NCI-H446 (cell line): ENCODE measurements around the gene PDCL2.
"Not testable (repeated sequence)": the region's sequence is repeated elsewhere in the genome, so short reads cannot be mapped to it uniquely, and the experiment has no call there.

Experiments used
- DNase-seq, 2 experiments: peaks; one replicate each; lab custom pipeline; 2025; lab: John Stamatoyannopoulos, UW

Gene PDCL2

DNA sequence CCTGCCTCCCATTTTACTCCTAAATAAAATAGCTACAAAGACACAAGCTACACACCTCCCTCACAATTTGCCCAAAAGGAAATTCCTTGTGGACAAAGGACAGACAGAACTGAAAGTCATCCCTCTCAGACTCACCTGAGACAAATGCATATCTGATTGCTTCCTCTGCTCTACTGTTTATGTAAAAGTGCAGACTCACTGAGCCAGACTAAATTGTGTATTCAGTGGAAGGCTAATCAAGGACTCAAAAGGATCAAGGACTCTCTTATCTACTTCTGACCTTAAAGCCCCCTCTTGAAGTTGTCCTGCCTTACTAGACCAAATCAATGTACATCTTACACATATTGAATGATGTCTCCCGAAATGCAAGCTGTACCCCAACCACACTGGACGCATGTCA, 3.9 kb downstream of the PDCL2 start:
- no peak for DNase-seq

DNA sequence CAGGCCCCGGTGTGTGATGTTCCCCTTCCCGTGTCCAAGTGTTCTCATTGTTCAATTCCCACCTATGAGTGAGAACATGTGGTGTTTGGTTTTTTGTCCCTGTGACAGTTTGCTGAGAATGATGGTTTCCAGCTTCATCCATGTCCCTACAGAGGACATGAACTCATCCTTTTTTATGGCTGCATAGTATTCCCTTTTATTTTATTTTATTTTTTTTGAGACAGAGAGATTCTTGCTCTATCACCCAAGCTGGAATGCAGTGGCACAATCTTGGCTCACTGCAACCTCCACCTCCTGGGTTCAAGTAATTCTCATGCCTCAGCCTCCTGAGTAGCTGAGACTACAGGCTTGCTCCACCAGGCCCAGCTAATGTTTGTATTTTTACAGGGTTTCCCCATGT, 9.3 kb downstream of the PDCL2 start:
- not testable (repeated sequence) for DNase-seq

DNA sequence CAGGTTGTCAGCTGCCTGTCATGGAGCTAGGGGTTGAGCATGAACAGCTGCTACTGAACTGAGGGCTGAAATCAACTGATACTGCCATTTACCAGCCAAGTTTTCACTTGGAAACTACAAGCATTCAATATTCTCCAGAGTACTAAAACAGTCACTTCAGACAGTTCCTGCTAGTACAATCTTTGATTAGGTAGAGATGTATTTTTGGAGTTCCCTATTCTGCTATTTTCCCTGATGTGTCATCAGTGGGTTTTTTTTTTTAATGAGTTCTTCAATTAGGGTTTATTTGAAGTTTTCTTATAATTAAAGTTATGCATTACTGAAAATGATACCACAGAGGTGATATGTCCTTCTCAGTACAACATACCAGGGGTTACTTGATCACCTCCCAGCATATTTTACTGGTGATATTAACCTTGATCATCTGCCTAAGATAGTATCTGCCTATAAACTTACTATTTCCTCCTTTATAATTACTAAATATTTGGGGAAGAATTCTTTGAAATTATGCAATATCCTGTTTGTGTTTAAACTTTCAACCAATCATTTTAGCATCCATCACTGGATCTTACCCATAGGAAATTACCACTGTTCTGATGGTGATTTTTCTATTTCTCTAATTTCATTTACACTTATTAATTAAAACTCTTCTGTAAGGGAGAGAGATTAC, 13.6 kb downstream of the PDCL2 start:
- DNase-seq, result no peak

DNA sequence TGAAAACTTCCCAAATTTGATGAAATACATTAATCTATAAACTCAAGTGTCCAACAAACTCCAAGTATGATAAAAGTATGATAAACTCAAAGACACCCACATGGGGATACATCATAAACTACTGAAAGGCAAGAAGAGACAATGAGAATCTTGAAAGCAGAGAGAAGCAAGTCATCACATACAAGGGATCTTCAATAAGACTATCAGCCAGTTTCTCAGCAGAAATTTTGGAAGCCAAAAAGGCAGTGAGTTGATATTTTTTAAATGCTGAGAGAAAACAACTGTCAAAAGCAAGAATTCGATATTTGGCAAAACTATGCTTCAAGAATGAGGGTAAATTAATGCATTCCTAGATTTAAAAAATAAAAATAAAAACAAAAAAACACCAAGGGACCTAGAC, 16.5 kb downstream of the PDCL2 start:
- no peak for DNase-seq

DNA sequence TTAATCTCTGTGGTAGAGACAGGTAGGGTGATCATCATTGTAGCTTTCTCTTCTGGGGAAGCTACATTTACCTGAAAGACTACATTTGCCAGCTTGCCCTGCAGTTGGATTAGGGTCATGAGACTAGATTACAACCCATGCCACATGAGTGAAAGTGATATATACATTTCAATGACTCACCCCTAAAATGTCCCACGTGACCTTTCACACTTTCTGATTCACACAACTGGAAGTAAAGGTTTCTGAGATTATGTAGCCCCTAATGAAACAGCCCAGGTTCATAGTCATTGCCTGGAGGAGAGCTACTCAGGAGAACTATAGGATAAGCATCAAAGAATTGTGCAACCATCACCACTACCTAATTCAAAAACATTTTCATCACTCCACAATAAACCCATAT, 17.8 kb downstream of the PDCL2 start:
- DNase-seq, result no peak

DNA sequence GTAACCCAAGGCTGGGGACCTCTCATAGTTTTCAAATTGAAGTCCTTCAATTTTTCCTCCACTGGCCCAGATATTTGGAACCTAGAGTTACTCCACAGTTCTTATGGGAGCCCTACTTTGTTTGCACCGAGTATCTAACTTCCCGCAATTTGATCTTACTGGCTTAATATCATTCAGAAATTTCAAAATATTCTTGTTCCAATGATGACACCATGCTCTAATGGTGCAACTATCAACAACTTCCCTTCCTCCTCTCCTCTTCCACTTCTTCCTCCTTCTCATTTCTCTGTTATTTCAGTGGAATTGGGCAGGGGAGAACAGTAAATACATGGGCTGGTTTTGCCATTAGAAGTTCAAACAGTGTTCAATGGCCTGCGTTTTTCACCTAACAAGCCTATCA, 20.2 kb downstream of the PDCL2 start:
- DNase-seq, result no peak

DNA sequence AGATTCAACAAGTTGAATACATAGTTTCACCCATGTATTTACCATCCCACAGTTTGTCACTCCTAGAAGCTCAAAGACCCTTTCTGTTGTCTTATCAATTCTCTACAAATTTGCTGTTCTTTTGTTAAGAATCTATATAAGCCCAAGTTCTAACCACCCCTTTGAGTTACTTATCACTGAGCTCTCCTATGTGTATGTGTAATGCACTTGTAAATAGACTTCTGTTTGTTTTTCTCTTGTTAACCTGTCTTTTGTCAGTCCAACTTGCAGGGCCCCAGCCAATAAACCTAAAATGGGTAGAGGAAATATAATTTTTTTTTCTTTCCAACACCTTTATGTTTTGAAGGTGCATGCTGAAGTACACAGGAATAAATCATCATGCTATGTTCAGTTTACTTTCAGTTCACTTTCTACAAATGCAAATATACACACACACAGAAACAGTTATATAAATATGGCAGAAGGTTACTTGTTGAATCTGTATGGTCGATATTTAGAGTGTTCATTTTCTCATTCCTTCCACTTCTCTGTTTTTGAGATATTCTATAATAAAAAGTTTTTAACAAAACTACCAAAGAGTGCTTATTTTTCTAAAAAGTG, 23.0 kb downstream of the PDCL2 start:
- no peak for DNase-seq

DNA sequence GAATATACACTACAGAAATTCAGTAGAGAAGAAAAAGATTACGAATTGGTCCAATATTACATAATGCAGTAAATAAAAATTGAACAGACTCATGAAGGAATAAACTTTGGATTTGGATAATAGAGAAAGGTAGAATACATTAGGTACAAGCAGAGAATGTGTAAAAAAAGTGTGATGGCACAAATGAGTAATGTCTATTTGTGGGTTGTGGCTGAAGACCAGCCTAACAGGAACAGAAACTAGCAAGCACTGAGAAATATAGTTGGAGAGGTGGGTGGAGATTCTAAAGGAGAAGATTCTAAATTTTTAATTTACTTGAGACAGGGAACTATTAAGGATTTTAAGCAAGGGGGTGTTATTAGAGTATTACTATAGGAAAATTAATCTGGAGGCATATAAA, 30.2 kb downstream of the PDCL2 start:
- no peak for DNase-seq

DNA sequence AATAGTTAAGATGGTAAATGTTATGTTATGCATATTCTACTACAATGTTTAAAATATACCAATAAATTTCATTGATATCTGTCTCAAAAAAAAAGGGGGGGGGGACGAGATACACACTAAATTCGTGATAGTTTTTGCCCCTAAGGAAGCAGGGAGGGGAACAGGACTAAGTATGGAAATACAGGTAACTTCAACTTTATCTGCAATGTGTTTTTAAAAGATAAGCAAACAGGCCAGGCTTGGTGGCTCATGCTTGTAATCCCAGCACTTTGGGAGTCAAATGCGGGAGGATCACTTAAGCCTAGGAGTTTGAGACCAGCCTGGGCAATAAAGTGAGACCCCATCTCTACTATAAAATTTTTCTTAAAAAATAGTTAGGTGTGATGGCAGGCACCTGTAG, 31.9 kb downstream of the PDCL2 start:
- no peak for DNase-seq

DNA sequence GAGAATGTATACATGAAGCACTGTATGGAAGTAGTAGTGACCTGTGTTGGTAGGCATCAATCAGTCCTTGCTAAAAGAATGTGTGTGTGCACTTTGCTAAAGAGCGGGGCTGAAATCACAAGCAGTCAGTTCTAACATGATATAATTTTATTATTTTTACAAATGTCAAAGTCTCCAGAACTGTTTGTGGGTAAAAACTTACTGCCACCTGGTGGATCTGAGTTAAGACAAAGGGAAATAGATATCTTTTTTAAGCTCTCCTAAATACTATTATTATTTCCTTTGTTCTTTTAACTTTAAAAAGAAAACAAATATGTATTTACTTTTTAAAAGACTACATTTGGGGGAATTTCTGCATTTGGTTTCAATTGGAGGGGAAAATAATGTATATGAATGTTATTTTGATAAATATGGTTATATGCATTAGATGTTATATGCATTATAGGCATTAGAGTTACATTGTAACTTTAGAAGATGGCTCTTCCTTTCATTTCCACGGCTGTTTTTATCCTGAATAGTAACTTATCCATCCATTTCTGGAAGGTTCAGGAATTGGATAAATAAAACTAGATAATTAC, 37.5 kb downstream of the PDCL2 start:
- DNase-seq, result peak in 1 of 2 experiments; percentile 13

DNA sequence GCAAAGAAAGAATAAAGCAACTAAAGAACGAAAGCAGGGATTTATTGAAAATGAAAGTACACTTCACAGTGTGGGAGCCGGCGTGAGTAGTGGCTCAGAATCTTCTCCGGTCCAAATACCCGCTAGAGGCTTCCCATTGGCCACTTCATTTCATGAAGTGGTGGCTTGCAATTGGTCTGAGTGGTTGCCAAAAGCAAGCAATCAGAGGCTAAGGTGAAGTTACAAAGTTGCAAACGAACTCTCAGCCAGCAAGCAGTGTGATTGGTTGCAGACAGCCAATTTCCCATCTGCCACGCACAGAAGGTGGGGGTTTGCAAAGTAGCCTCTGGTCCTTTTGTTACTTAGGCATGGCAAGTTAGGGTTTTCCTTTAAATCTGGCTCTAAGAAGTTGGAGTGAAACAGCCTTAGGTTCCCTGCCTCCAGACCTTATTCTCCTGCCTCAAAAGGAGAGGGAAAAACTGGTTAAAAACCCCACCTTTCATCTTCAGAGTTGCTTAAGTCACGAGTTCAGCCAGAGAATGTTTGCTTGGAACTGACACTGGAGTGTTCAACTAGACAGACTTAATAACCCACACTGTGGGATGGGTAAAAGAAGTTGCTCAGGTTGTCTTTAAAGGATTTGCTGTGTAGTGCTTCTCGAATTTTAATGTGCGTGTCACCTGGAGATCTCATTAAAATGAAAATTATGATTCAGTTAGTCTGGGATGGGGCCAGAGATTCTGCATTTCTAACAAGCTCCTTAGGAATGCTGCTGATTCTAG, 38.4 kb downstream of the PDCL2 start:
- DNase-seq, result no peak

DNA sequence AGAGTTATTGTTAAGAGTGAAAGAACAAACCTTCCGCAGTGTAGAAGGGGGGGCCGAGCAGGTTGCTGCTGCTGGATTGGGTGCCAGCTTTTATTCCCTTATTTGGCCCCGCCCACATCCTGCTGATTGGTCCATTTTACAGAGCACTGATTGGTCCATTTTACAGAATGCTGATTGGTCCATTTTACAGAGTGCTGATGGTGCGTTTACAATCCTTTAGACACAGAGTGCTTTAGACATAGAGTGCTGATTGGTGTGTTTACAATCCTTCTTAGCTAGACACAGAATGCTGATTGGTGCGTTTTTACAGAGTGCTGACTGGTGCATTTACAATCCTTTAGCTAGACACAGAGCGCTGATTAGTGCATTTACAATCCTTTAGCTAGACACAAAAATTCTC, 40.1 kb downstream of the PDCL2 start:
- not testable (repeated sequence) for DNase-seq

DNA sequence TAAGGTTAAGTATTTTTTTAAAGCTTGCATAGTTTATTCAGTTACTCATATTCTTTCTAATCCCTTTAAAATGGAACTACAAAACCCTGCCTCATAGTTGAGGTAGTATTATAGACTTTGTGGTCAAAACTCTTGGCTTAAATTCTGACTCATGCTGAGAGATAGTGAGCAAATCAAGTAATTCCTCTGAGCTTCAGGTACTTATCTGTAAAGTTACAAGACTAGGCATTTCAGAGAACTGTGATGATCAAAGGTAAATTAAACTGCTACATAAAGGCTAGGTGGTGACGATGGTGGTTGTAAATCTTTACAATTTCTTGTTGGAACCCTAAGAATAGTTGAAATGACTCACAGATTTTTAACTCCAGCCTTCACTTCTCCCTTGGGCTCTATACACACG, 42.2 kb downstream of the PDCL2 start:
- no peak for DNase-seq

DNA sequence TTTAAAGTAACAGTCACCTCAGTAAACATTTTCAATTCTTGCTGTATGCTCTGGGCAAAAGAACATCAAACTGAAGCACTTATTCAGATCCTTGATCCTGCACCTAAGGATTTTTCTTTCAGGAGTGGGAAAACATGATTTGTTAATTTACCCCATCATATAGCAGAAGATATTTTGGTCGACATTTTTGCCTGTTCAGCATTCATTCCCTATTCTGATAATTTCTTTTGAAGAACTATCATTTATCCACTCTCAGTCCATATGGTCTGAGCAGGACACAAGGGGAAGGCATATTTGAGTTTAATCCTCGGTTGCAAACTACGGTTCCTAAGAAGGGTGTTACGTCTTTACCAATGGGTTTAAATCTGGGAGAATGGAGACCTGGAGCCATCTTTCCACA, 44.1 kb downstream of the PDCL2 start:
- no peak for DNase-seq

DNA sequence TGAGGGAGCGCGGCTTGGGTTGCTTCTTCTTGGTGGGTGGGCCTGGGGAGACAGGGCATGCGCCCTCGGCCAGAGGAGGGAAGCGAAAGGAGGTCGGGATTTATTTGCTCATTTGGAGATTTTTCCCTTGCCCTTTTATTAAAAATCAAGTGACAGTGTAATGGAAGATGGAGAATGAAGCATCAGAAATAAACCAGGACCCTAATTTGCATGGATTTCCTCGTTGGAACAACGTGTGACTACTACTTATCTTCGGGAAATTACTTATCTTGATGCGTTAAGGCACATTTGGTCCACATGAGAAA, 44.6 kb downstream of the PDCL2 start:
- DNase-seq, result peak in 1 of 2 experiments; percentile 63

DNA sequence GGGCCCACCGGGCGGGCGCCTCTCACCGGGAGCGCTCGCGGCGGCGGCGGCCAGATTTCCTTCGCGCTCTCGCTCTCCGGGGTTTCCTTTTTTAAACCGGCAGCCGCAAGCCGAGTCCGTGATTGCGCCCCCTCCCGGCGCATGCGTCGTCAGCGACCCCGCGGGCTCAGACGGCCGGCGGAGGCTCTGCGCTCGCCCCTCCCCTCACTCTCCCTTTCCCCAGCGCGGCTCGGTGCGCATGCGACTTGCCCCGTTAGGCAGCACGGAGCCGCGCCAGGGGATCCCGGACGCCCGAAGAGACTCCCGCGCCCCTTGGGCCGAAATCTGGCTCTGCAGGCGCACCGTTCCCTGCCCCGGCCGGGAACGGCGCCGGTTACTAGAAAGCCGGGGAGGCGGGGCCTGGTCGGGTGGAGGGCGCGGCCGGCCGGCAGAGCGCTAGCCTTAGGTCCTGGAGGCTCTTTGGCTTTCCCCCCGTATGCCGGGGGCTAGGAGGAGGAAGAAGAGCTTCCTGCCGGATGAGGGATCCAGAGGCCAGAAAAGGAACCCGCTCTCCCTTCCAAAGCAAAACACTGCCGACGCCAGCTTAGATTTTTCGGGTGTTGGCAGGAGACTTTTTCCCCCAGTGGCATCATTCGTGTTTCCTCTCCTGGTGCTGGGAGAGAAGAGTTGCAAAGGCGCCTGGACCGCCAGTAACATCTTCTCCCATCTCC, 45.1 kb downstream of the PDCL2 start, which contains the start of gene CLOCK:
Gene CLOCK, minus strand, starts transcription at position 154 of the 710 bp plus-strand sequence. CDS start 64,124 bp downstream, outside the sequence.
- peak; percentile 73 to 89 for DNase-seq

DNA sequence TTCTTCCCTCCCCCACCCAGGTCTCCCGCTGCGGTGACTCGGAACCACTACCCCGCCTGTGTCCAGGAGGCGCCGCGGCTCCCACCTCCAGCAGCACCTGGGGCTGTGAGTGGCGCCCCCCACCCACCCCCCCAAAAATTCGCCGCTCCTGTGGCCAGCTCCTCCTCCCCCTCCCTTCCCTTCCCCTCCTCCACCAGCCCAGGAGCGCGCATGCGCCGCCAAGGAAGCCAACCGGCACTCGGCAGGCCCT, 45.6 kb downstream of the PDCL2 start:
- no peak for DNase-seq

DNA sequence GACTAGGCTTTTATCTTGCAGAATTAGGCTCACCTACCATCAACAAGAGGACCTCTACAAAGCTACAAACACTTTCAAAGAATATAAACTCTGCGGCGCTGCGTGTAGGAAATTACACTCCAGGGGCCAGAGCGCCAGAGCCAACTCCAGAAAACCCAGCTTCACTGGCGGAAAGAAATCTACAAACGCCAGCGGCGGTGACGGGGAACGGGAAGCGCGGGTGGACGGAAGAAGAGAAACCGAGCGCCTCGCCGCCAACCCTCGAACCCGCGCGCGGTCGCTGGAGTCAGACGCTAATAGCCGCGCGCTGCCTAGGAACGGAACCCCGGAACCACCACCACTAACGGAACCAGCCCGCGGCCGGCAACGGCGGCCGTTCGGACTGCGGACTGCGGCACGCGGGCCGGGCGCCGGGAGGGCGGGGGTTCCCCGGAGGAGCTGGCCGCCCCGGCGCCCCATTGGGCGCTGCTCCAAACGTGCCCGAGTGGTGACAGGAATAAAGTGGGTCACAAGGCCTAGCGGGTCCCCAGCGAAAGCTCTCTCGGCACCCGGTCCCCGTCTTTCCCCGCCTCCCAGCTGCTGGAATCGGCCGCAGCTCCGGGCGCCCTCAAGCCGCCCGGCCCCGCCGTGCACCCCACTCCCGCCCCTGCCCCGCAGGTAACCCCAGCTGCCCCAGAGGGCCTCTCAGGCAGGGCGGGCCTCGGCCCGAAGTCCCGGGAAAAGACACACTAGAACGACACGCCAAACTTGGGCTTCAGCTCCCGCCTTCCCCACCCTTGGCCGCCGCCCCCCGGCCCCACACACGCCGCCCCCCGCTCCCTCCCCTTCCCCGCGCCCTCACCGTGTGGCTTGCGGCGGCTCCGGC, 46.2 kb downstream of the PDCL2 start:
- peak; percentile 47 to 75 for DNase-seq

DNA sequence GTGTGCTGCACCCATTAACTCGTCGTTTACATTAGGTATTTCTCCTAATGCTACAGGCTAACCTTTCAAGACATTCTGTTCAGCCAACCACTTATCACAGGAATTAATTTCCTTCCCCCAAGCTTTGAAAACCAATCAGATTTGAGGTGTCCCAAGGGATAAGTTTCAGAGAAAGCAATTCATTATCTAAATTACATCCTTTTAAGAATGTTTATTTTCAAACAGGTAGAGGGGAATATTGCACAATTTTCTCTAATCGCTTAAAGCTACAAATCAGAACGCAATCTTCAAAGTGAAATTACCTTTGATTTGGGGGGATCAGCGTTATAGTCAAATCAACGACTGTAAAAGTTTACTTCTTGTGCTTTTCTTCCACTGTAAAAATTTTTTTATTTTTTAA, 46.9 kb downstream of the PDCL2 start:
- DNase-seq, result no peak

DNA sequence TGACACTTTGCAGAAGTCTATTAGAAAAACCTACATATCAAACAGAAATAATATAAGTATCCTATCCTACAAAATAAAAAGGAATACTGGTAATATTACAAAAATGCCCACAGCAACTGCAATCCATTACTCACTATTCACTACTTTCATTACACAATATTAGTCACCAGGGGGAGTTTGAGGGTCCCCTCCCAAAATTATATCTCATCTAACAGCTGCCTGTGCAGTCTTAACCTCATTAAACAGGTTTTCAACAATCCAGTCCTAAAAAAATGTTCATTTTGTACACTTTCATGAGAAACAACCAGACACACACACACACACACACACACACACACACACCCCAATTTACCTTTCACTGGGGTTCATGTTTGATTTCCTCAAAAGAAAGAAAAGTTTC, 48.2 kb downstream of the PDCL2 start:
- DNase-seq, result no peak

DNA sequence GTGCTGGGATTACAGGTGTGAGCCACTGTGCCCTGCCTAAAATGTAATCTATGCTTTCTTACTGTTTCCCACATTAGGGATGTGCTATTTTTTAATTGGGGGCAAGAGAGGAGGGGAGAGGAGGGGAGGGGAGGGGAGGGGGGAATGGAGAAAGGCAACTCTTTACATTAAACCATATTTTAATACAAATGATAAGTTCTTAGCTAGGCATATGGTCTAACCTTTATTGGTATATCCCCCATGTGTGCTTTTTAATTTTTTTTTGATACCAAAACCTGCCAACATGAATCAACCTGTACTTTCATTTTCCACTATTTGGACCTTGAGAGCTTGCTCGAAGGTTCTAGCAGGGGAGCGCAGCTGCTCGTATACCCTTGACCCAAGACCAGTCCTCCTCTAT, 51.8 kb downstream of the PDCL2 start:
- no peak for DNase-seq

DNA sequence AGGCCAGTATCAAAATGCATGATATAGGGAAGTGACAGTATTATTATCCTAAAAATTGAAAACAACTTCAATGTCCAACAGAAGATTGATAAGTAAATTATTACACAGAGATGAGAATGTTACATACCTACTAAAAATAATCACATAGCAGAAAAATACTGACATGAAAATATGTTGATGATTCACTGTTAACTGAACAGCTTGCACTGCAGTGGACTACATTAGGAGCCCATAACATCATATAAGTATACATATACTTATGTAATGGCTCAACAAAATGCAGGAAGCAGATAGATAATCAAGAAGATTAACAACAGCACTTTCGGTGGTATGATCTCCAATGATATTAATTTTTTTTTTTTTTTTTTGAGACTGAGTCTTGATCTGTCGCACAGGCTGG, 52.4 kb downstream of the PDCL2 start:
- DNase-seq, result no peak
